Mesodermal cell (in vitro differentiated cells): ENCODE measurements around the gene ALDH1B1.
"Not testable (repeated sequence)": the region's sequence is repeated elsewhere in the genome, so short reads cannot be mapped to it uniquely, and the experiment has no call there.

ENCODE experiments used
- H3K27ac ChIP-seq: 2 replicates; pipeline ENCODE4 v1.7.0; 2013; ENCODE audit warnings: mild to moderate bottlenecking, low read depth, low read length, moderate library complexity; ENCODE audit not compliant: severe bottlenecking
- H3K36me3 ChIP-seq: 2 replicates; pipeline ENCODE4 v1.7.1; 2013; ENCODE audit warnings: mild to moderate bottlenecking, low read length, moderate library complexity; ENCODE audit not compliant: control insufficient read depth, insufficient read depth
- H3K4me1 ChIP-seq: one replicate; pipeline ENCODE4 v1.7.1; 2013; ENCODE audit warnings: mild to moderate bottlenecking, low read length; ENCODE audit not compliant: insufficient read depth, control insufficient read depth, poor library complexity, severe bottlenecking
- H3K4me3 ChIP-seq: 2 replicates; pipeline ENCODE4 v1.7.0; 2013; ENCODE audit warnings: low read length, control low read depth, mild to moderate bottlenecking; ENCODE audit not compliant: insufficient read depth, poor library complexity, severe bottlenecking; ENCODE audit errors: extremely low read depth
- H3K9me3 ChIP-seq: 2 replicates; pipeline ENCODE4 v1.7.1; 2013; ENCODE audit warnings: mild to moderate bottlenecking, low read length, moderate library complexity; ENCODE audit not compliant: control insufficient read depth
- WGBS, 2 experiments: methylation state at CpG; one replicate each; pipeline ENCODE4 v1.1.5; 2013; ENCODE audit warnings: missing lambda C conversion rate in 2 of 2; ENCODE audit not compliant: insufficient coverage in 2 of 2; 5-methylcytosine and 5-hydroxymethylcytosine counted together

Gene ALDH1B1

GRCh38 chr9:38375572-38375963 lies 16.9 kb upstream of the ALDH1B1 start:
- WGBS, 2 experiments = 92 to 97% methylated on average over 4 of the region's 10 CpGs
- no peak overlapping the region for H3K4me3 ChIP-seq
- H3K4me1 ChIP-seq = peaks cover 1% of the 10 kb centered on the region
- no peaks in the 10 kb centered on the region for H3K9me3 ChIP-seq
- H3K27ac ChIP-seq = no peak overlapping the region
- no peaks in the 10 kb centered on the region for H3K36me3 ChIP-seq

DNA sequence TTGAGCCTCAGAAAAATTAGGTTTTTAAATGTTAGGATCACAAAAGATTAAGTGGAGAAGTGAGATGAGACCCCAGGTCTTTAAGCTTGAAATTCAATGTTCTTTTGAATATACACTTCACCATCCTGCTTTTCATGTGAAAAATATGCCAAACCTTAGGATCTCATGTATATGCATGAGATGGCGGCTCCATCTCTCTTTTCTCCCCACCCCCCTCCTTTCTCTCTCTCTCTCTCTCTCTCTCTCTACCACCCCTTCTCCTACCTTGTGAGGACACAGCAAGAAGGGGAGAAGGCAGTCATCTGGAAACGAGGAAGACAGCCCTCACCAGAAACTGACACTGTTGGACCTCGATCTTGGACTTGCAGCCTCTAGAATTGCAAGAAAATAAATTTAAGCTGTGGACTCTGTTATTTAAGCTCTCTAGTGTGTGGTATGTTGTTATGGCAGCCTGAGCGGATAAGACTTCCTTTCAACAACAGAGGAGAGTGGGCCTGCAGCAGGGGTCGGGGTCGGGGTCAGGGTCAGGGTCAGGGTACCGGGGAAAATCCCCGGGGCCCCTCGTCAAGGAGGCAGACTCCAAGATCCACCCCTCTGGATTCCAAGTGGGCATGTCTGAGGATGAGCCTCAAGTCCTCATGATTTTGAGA lies 16.4 kb upstream of the ALDH1B1 start:
- 81 to 90% methylated on average over 6 to 8 of the region's 9 CpGs for WGBS, 2 experiments
- Histone ChIP-seq H3K9me3 (no peaks in the 10 kb centered on the region), H3K4me1 (peaks cover 7% of the 10 kb centered on the region), H3K36me3 (no peaks in the 10 kb centered on the region), H3K4me3 (no peak overlapping the region), H3K27ac (no peak overlapping the region)

- 93 to 96% methylated on average over 22 to 33 of the region's 42 CpGs for WGBS, 2 experiments
- not testable (repeated sequence) for H3K4me1 ChIP-seq, H3K9me3 ChIP-seq, H3K36me3 ChIP-seq, H3K27ac ChIP-seq, H3K4me3 ChIP-seq
Observed at GRCh38 chr9:38377336-38378083, 15.0 kb upstream of the ALDH1B1 start.

DNA sequence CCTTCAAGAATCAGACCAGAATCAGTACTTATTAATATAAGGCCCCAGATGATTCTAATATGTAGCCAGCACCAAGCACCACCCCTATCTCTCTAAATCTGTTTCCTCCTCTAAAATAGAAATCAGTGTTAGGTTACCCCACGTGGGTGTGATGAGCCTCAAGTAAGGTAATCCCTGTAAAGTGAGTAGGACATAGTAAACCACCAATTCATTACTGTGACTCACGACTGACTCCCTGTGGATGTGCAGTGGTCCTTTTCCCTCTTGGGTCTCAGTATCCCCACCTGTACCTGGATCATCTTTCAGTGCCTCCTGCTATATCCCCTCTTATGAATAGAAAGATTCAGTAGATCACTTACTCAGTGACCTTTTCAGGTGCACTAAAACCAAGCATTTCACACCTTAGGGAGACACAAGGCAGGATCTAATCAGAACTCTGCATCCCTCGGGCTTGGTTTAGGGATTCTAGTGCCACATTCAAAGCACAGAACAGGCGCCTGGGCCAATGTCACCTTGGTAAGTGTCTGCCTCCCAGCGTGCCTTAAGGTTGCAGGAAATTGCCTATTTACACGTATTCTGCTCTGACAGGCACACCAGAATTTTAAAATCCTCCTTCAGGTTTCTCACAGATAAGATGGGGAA lies 12.2 kb upstream of the ALDH1B1 start:
- WGBS, 2 experiments = 43 to 44% methylated on average over 4 to 5 of the region's 6 CpGs
- H3K9me3 ChIP-seq = peaks cover 10% of the 10 kb centered on the region
- no peak overlapping the region for H3K4me3 ChIP-seq
- H3K27ac ChIP-seq = no peak overlapping the region
- H3K36me3 ChIP-seq = no peaks in the 10 kb centered on the region
- H3K4me1 ChIP-seq = peaks cover 8% of the 10 kb centered on the region

GRCh38 chr9:38380872-38381534 lies 11.5 kb upstream of the ALDH1B1 start:
- no peak overlapping the region for H3K4me3 ChIP-seq
- 26 to 36% methylated on average over 5 to 6 of the region's 8 CpGs for WGBS, 2 experiments
- peaks cover 8% of the 10 kb centered on the region for H3K4me1 ChIP-seq
- no peak overlapping the region for H3K27ac ChIP-seq
- H3K36me3 ChIP-seq = no peaks in the 10 kb centered on the region
- H3K9me3 ChIP-seq = peaks cover 16% of the 10 kb centered on the region

GRCh38 chr9:38382141-38382540 lies 10.4 kb upstream of the ALDH1B1 start:
- H3K4me3 ChIP-seq = no peak overlapping the region
- peaks cover 16% of the 10 kb centered on the region for H3K9me3 ChIP-seq
- H3K36me3 ChIP-seq = no peaks in the 10 kb centered on the region
- no peak overlapping the region for H3K27ac ChIP-seq
- WGBS, 2 experiments = 91 to 97% methylated on average over 6 to 8 of the region's 8 CpGs
- peaks cover 8% of the 10 kb centered on the region for H3K4me1 ChIP-seq

- no peak overlapping the region for H3K27ac ChIP-seq
- 76 to 100% methylated on average over 2 to 3 of the region's 3 CpGs for WGBS, 2 experiments
- H3K4me3 ChIP-seq = no peak overlapping the region
- H3K9me3 ChIP-seq = peaks cover 16% of the 10 kb centered on the region
- no peaks in the 10 kb centered on the region for H3K36me3 ChIP-seq
- H3K4me1 ChIP-seq = peaks cover 8% of the 10 kb centered on the region
Observed at GRCh38 chr9:38384990-38385848, 7.3 kb upstream of the ALDH1B1 start.

- Histone ChIP-seq H3K4me1 (peaks cover 3% of the 10 kb centered on the region), H3K27ac (no peak overlapping the region)
Observed at GRCh38 chr9:38385896-38386295, 6.6 kb upstream of the ALDH1B1 start.

DNA sequence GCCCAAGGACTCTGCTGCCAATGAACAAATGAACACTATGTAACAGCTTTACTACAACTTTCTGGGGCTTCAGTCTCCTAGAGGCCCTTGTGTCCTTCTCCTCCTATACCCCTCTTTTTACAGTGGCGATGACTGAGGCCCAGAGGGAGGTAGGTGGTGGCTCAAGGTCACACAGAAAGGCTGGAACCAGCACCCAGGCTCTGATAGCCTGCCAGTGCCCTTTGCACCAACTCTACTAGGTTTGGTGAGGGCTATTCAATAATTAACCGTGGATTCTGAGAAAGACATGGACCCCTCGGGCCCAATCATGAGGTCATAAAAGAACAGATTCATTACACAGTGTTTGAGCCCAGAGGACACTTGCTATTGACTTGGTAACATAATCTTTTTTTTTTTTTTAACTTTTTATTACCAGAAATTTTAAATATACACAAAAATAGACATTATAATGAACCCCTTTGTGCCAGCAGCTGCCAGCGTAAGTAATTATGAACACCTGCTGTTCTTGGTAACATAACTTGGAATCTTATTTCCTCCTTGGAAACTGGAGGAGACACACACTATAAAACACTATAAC lies 6.1 kb upstream of the ALDH1B1 start:
- no peaks in the 10 kb centered on the region for H3K4me1 ChIP-seq
- no peak overlapping the region for H3K27ac ChIP-seq
- WGBS, 2 experiments = 96 to 100% methylated on average over 2 to 3 of the region's 4 CpGs
- no peak overlapping the region for H3K4me3 ChIP-seq
- peaks cover 16% of the 10 kb centered on the region for H3K9me3 ChIP-seq
- H3K36me3 ChIP-seq = no peaks in the 10 kb centered on the region

More at GRCh38 chr9:38385896-38386295, 6.6 kb upstream of the ALDH1B1 start:
- no peaks in the 10 kb centered on the region for H3K36me3 ChIP-seq
- WGBS, 2 experiments = 67 to 71% methylated on average over 1 to 3 of the region's 3 CpGs
- no peak overlapping the region for H3K4me3 ChIP-seq
- peaks cover 16% of the 10 kb centered on the region for H3K9me3 ChIP-seq

GRCh38 chr9:38387066-38387465 lies 5.4 kb upstream of the ALDH1B1 start:
- Histone ChIP-seq H3K9me3 (peaks cover 16% of the 10 kb centered on the region), H3K27ac (no peak overlapping the region), H3K4me1 (no peaks in the 10 kb centered on the region), H3K36me3 (no peaks in the 10 kb centered on the region), H3K4me3 (no peak overlapping the region)
- 91% methylated on average over 1 of the region's 1 CpG; no CpG with 5 or more reads in 1 of the 2 experiments for WGBS, 2 experiments
